Osteoblast (primary cell): Measurements from ENCODE around the gene HAPLN2. TPM values are rescaled to one million over a fixed set of nuclear protein-coding genes. Genes with fewer than 3 reads are reported as not detected.

Experiments
- DNase-seq: peaks from one replicate; pipeline ENCODE4 v3.0.0; 2011; ENCODE audit warnings: low spot score, mixed read lengths; ENCODE audit not compliant: insufficient read length; ENCODE audit errors: missing footprints
- H2AFZ ChIP-seq: 2 replicates; pipeline ENCODE4 v1.6.0; 2011; ENCODE audit warnings: mild to moderate bottlenecking, low read length
- H3K27ac ChIP-seq: 2 replicates; pipeline ENCODE4 v1.5.1; 2011; ENCODE audit warnings: mild to moderate bottlenecking, low read depth, low read length, moderate library complexity
- H3K27me3 ChIP-seq: 2 replicates; pipeline ENCODE4 v1.6.0; 2012; ENCODE audit warnings: mild to moderate bottlenecking, control low read depth, inconsistent platforms, low read length, moderate library complexity; ENCODE audit not compliant: insufficient read depth
- H3K36me3 ChIP-seq: 2 replicates; pipeline ENCODE4 v1.5.1; 2011; ENCODE audit warnings: mild to moderate bottlenecking, low read length, control low read depth, moderate library complexity; ENCODE audit not compliant: insufficient read depth
- H3K4me1 ChIP-seq: 2 replicates; pipeline ENCODE4 v1.5.1; 2011; ENCODE audit warnings: mild to moderate bottlenecking, low read length, control low read depth, moderate library complexity; ENCODE audit not compliant: insufficient read depth
- H3K4me2 ChIP-seq: 2 replicates; pipeline ENCODE4 v1.6.0; 2011; ENCODE audit warnings: mild to moderate bottlenecking, low read length; ENCODE audit not compliant: insufficient read depth
- H3K4me3 ChIP-seq: fragments of 200-600 bp; sonication (generic); 3 replicates; pipeline ENCODE4 v1.5.1; 2012; ENCODE audit warnings: mild to moderate bottlenecking, low read length, inconsistent platforms; ENCODE audit not compliant: insufficient read depth
- H3K79me2 ChIP-seq: 2 replicates; pipeline ENCODE4 v1.6.0; 2012; ENCODE audit warnings: mild to moderate bottlenecking, low read length, control low read depth, inconsistent platforms; ENCODE audit not compliant: insufficient read depth
- H3K9me3 ChIP-seq: 2 replicates; pipeline ENCODE4 v1.5.1; 2011; ENCODE audit warnings: low read depth, low read length, control low read depth
- H4K20me1 ChIP-seq: 2 replicates; pipeline ENCODE4 v1.6.0; 2012; ENCODE audit warnings: mild to moderate bottlenecking, low read length, control low read depth; ENCODE audit not compliant: insufficient read depth
- CTCF ChIP-seq: IDR thresholded peaks from 2 replicates; pipeline ENCODE4 v1.5.1; 2011; ENCODE audit warnings: mild to moderate bottlenecking, low read depth, low read length, moderate library complexity; ENCODE audit errors: extremely low read depth
- total RNA-seq: library from RNA; depleted of rRNA; stranded (reverse); fragments of >200 nt; gene quantifications from 2 replicates; pipeline ENCODE4 v1.2.3, GENCODE V29; 2012

Gene HAPLN2
- total RNA-seq, 1 donor = not detected

DNA sequence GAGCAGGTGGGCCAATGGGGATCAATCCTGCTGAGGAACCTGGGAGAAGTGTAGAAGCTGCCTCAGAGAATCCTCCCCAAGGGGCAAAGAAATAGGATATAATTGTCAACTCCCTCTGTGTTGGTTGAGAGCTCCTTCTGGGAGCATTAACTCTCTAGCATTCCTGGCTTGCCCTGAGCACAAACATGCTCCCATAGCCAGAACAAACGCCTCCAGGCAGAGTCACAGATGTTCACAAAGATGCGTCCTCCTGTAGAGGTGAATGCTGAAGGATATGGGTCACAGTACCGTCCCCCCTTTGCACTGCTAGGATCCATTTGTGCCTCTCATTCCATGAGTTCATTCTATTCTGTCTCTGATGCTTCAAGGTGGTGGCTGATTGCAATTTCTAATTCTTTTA, 13.1 kb downstream of the HAPLN2 start:
- TF ChIP-seq CTCF = no peak
- Histone ChIP-seq H3K4me1 (no peaks in the 10 kb centered on the region), H3K9me3 (no peaks in the 10 kb centered on the region), H3K27me3 (peaks cover 57% of the 10 kb centered on the region), H3K27ac (no peak overlapping the region), H3K4me3 (no peak overlapping the region), H3K36me3 (no peaks in the 10 kb centered on the region), H2AFZ (no peak overlapping the region), H4K20me1 (no peaks in the 10 kb centered on the region), H3K4me2 (no peak overlapping the region), H3K79me2 (no peaks in the 10 kb centered on the region)
- DNase-seq = no peak

- Histone ChIP-seq H3K4me1 (no peaks in the 10 kb centered on the region), H4K20me1 (no peaks in the 10 kb centered on the region), H3K27ac (no peak overlapping the region), H2AFZ (no peak overlapping the region), H3K4me3 (no peak overlapping the region), H3K27me3 (peaks cover 89% of the 10 kb centered on the region), H3K9me3 (no peaks in the 10 kb centered on the region), H3K79me2 (no peaks in the 10 kb centered on the region), H3K36me3 (no peaks in the 10 kb centered on the region), H3K4me2 (no peak overlapping the region)
- peak; percentile 65 for DNase-seq
- no peak for TF ChIP-seq CTCF
These were observed 19.2 kb downstream of the HAPLN2 start for GRCh38 chr1:156638189-156638985.

- Histone ChIP-seq H3K9me3 (no peaks in the 10 kb centered on the region), H4K20me1 (no peaks in the 10 kb centered on the region), H3K27me3 (peaks cover 90% of the 10 kb centered on the region), H3K27ac (no peak overlapping the region), H3K36me3 (no peaks in the 10 kb centered on the region), H3K4me1 (no peaks in the 10 kb centered on the region), H3K4me3 (no peak overlapping the region), H3K79me2 (no peaks in the 10 kb centered on the region), H2AFZ (no peak overlapping the region), H3K4me2 (no peak overlapping the region)
- peak; percentile 79 for DNase-seq
- TF ChIP-seq CTCF = no peak
These were observed 20.4 kb downstream of the HAPLN2 start for GRCh38 chr1:156639601-156640101.

DNA sequence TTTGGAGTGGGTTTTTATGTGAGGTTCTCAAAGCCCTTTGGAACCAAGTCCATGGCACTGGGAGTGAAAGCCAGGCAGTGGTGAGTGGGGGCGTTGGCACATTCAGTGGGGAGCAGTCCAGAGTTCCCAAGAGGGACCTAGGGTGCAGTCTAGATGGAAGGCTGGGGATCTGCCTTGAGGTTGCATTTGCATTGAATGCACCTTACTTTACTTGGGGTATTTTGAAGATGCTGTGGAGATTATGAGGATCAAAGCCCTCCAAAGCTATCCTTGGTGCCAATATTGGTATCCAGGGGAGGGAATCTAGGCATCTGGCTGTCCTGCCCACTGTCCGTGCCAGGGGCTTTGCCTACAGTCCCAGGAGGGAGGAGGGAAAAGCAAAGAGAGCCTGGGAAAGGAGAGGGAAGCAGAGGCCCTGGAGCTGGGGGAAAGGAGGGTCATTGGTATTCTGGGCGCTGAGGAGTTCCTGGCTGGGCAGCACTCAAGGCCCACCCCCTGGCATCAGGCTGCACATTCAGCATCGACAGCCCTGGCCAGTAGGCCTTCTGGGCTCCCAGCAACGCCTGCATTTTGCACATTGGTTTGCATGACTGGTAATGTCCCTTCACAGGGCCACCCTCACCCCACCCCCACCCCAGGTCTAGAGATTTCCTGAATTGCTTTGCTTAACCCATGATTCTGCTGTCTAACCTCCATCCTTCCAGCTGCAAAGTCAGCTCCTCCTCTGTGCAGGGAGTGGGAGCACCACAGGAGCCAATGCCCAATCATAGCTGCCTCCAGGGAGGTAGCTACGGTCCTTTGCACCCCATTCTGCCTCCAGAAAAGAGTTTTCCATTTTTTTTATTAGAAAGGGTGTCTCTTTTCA, 21.9 kb downstream of the HAPLN2 start:
- DNase-seq = peak; percentile 60
- no peaks in the 10 kb centered on the region for H4K20me1 ChIP-seq
- H3K4me1 ChIP-seq = no peaks in the 10 kb centered on the region
- H3K27me3 ChIP-seq = peaks cover 96% of the 10 kb centered on the region
- H3K36me3 ChIP-seq = no peaks in the 10 kb centered on the region
- H3K4me2 ChIP-seq = no peak overlapping the region
- H3K27ac ChIP-seq = no peak overlapping the region
- no peaks in the 10 kb centered on the region for H3K9me3 ChIP-seq
- no peaks in the 10 kb centered on the region for H3K79me2 ChIP-seq
- H3K4me3 ChIP-seq = no peak overlapping the region
- no peak for TF ChIP-seq CTCF
- H2AFZ ChIP-seq = no peak overlapping the region
